NT2/D1 (cell line): ENCODE data around the gene SLC39A11.

Experiments
- YY1 ChIP-seq: IDR thresholded peaks from 2 replicates; pipeline ENCODE4 v1.6.1; 2011; ENCODE audit not compliant: insufficient read length, insufficient read depth
- ZNF274 ChIP-seq: IDR thresholded peaks from 2 replicates; pipeline ENCODE4 v1.6.1; 2011; ENCODE audit warnings: mild to moderate bottlenecking, low read depth, low read length

GRCh38 chr17:72613806-72614292, 478.6 kb downstream of the SLC39A11 start:
- no peak for TF ChIP-seq YY1
- no peak for TF ChIP-seq ZNF274
